Measurements from ENCODE around the gene DNAAF3.

Gene DNAAF3

DNA sequence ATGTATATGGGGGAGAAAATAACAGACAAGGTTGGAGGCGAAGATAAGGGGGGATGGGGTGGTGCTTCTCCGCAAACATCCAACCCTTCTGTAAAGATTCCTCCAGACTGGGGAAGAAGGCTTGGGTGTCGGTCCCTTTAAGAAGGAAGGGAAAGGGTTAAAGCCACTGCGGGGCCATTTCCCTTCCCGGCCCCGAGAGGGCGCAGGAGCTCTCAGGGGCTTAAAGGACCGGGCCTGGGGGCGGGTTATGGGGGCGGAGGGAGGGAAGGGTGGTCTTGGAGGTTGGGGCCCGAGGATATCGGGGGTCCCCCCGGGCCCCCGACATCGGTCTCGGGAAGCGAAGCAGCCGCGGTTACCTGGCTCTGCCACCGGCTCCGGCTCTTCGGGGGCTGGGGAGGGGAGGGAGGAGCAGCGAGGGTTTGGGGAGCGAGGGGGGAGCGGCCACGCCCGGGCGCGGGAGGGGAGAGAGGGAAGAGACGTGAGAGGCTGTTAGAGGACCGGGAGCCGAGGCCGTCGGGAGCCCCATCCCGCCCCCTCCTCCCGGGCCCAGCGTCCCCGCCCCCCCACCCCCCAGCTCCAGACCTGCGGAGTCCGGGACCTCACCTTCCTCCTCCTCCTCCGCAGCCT, 20.2 kb downstream of the DNAAF3 start:
- Histone ChIP-seq H3K36me3 (ENCODE audit: insufficient read depth, low read length) (no peaks in the 10 kb centered on the region), H3K9me2 (replicated peaks; ENCODE audit: low read depth, low read length) (no peaks in the 10 kb centered on the region), H4K20me1 (ENCODE audit: insufficient read depth, low read length, poor library complexity, severe bottlenecking) (no peaks in the 10 kb centered on the region), H3K9ac (ENCODE audit: low read depth, low read length, poor library complexity, severe bottlenecking) (peak overlapping the region; percentile 60), H3F3A (ENCODE audit: low read depth) (0 out of 2 replicates have a peak, but pooled peaks cover under 1% of the 10 kb centered on the region), H2AFZ (ENCODE audit: low read length) (peak overlapping the region; percentile 78), H3K79me2 (ENCODE audit: insufficient read depth, low read length) (no peaks in the 10 kb centered on the region), H3K4me1 (ENCODE audit: insufficient read depth, low read length, poor library complexity, severe bottlenecking) (peaks cover 6% of the 10 kb centered on the region), H3K4me3 (ENCODE audit: low read length, poor library complexity, severe bottlenecking) (peak overlapping the region; percentile 80), H3K27me3 (ENCODE audit: insufficient read depth, low read length, poor library complexity, severe bottlenecking) (no peaks in the 10 kb centered on the region), H3K9me3 (ENCODE audit: insufficient read depth, low read depth, low read length) (no peaks in the 10 kb centered on the region), H3K4me2 (ENCODE audit: low read depth, low read length, poor library complexity, severe bottlenecking) (peak overlapping the region; percentile 89)
- TF ChIP-seq EZH2phosphoT487 (IDR thresholded peaks at IDR 0.05; ENCODE audit: borderline replicate concordance), result no peak
- TF ChIP-seq CTCF (conservative IDR thresholded peaks at IDR 0.05; ENCODE audit: low read length), result peak; percentile 83

- Histone ChIP-seq H3K27me3 (ENCODE audit: insufficient read depth, low read length, poor library complexity, severe bottlenecking) (no peaks in the 10 kb centered on the region), H3K9me2 (replicated peaks; ENCODE audit: low read depth, low read length) (no peaks in the 10 kb centered on the region), H3F3A (ENCODE audit: low read depth) (no peaks in the 10 kb centered on the region), H3K4me1 (ENCODE audit: insufficient read depth, low read length, poor library complexity, severe bottlenecking) (peaks cover 6% of the 10 kb centered on the region), H3K4me3 (ENCODE audit: low read length, poor library complexity, severe bottlenecking) (peak overlapping the region; percentile 80), H3K9me3 (ENCODE audit: insufficient read depth, low read depth, low read length) (no peaks in the 10 kb centered on the region), H3K9ac (ENCODE audit: low read depth, low read length, poor library complexity, severe bottlenecking) (peak overlapping the region; percentile 65), H3K36me3 (ENCODE audit: insufficient read depth, low read length) (no peaks in the 10 kb centered on the region), H4K20me1 (ENCODE audit: insufficient read depth, low read length, poor library complexity, severe bottlenecking) (no peaks in the 10 kb centered on the region), H2AFZ (ENCODE audit: low read length) (peak overlapping the region; percentile 9; the same call in 1 of the 2 replicates), H3K79me2 (ENCODE audit: insufficient read depth, low read length) (no peaks in the 10 kb centered on the region), H3K4me2 (ENCODE audit: low read depth, low read length, poor library complexity, severe bottlenecking) (peak overlapping the region; percentile 76)
- no peak for TF ChIP-seq EZH2phosphoT487 (IDR thresholded peaks at IDR 0.05; ENCODE audit: borderline replicate concordance)
- no peak for TF ChIP-seq CTCF (conservative IDR thresholded peaks at IDR 0.05; ENCODE audit: low read length)
Observed at GRCh38 chr19:55145232-55145631, 21.2 kb downstream of the DNAAF3 start.

- TF ChIP-seq CTCF (conservative IDR thresholded peaks at IDR 0.05; ENCODE audit: low read length) (no peak), EZH2phosphoT487 (IDR thresholded peaks at IDR 0.05; ENCODE audit: borderline replicate concordance) (no peak)
- no peaks in the 10 kb centered on the region for H3K36me3 ChIP-seq (ENCODE audit: insufficient read depth, low read length)
- no peaks in the 10 kb centered on the region for H3K79me2 ChIP-seq (ENCODE audit: insufficient read depth, low read length)
- H2AFZ ChIP-seq (ENCODE audit: low read length), result no peak overlapping the region
- no peaks in the 10 kb centered on the region for H4K20me1 ChIP-seq (ENCODE audit: insufficient read depth, low read length, poor library complexity, severe bottlenecking)
- H3K4me3 ChIP-seq (ENCODE audit: low read length, poor library complexity, severe bottlenecking), result no peak overlapping the region
- H3K4me1 ChIP-seq (ENCODE audit: insufficient read depth, low read length, poor library complexity, severe bottlenecking), result peaks cover 6% of the 10 kb centered on the region
- H3F3A ChIP-seq (ENCODE audit: low read depth), result no peaks in the 10 kb centered on the region
- no peak overlapping the region for H3K9ac ChIP-seq (ENCODE audit: low read depth, low read length, poor library complexity, severe bottlenecking)
- H3K9me2 ChIP-seq (replicated peaks; ENCODE audit: low read depth, low read length), result no peaks in the 10 kb centered on the region
- no peaks in the 10 kb centered on the region for H3K27me3 ChIP-seq (ENCODE audit: insufficient read depth, low read length, poor library complexity, severe bottlenecking)
- no peak overlapping the region for H3K4me2 ChIP-seq (ENCODE audit: low read depth, low read length, poor library complexity, severe bottlenecking)
- H3K9me3 ChIP-seq (ENCODE audit: insufficient read depth, low read depth, low read length), result no peaks in the 10 kb centered on the region
Observed at GRCh38 chr19:55141696-55142095, 24.7 kb downstream of the DNAAF3 start.

Measured in Loucy (cell line).